ENCODE results near the gene HBA2. TPM values are rescaled to one million over a fixed set of nuclear protein-coding genes. Genes with fewer than 3 reads are reported as not detected.

HBA2 gene
- total RNA-seq = not detected in 2 replicates

DNA sequence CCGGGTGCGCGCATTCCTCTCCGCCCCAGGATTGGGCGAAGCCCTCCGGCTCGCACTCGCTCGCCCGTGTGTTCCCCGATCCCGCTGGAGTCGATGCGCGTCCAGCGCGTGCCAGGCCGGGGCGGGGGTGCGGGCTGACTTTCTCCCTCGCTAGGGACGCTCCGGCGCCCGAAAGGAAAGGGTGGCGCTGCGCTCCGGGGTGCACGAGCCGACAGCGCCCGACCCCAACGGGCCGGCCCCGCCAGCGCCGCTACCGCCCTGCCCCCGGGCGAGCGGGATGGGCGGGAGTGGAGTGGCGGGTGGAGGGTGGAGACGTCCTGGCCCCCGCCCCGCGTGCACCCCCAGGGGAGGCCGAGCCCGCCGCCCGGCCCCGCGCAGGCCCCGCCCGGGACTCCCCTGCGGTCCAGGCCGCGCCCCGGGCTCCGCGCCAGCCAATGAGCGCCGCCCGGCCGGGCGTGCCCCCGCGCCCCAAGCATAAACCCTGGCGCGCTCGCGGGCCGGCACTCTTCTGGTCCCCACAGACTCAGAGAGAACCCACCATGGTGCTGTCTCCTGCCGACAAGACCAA, at the start of gene HBA2:
TSS of gene HBA2 (plus strand) at position 503 of the 568 bp plus-strand sequence. CDS start at position 540, 37 bp downstream.

DNA sequence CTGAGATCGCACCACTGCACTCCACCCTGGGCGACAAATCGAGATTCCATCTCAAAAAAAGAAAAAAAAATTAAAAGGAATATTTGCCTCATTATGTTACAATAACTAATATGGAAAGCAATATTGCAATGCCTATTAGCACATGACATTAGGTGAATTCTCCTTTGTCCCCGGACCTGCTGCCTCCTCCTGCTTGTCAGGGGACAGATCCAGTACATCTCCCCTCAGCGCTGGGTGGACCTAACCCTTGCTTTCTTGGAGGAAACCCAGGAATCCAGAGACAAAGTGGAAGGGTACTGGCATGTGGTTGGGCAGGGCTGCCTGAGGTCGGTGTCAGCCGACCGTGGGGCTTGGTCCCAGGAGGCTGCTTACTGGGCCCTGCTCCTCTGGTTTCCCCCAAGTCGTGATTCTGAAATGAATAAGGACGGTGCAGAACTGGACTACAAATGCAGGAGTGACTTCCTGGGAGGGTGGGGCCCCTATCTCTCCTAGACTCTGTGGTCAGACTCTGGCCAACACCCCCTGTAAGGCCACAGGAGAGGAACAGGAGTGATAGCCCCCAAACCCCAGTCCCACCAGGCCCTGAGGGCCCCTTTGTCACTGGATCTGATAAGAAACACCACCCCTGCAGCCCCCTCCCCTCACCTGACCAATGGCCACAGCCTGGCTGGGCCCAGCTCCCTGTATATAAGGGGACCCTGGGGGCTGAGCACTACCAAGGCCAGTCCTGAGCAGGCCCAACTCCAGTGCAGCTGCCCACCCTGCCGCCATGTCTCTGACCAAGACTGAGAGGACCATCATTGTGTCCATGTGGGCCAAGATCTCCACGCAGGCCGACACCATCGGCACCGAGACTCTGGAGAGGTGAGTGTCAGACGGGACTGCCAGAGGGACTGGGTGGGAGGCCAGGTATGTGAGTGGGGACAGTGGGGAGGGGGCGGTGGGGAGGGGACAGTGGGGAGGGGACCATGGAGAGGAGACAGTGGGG, 20.2 kb upstream of the HBA2 start, which contains the start of gene HBZ:
TSS of gene HBZ (plus strand) at position 504 of the 988 bp plus-strand sequence. CDS start at position 770, 266 bp downstream.

DNA sequence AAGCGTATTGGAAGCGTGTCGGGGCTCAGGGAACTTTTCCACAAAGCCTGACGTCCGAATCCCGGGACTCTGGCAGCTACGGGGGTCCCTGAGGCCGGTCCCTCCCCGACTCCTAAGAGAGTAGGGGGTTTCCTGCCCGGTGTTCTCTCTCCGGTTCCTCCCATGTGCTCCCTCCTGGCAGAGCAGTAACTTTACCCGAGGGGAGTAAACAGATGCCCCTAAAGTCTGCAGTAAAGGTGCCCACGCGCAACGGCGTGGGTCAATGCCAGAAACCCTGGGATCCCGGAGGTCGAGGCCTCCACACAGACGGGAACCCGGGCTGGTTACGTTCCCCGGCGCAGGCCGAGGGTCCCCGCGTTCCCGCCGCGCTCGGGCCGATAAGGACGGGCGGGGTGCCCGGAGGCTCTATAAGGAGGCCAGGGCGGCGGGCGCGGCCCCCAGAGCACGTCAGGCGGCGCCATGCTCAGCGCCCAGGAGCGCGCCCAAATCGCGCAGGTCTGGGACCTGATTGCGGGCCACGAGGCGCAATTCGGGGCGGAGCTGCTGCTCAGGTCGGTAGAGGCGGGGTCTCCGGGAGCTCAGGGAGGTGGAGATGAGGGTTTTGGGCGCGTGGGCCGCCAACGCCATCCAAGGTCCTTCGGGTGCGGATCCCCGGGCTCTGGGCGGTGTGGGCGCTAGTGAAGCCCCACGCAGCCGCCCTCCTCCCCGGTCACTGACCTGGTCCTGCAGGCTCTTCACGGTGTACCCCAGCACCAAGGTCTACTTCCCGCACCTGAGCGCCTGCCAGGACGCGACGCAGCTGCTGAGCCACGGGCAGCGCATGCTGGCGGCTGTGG, 6.9 kb upstream of the HBA2 start, which contains the start of gene HBM:
TSS of gene HBM (plus strand) at position 440 of the 836 bp plus-strand sequence. CDS start at position 460, 20 bp downstream.

DNA sequence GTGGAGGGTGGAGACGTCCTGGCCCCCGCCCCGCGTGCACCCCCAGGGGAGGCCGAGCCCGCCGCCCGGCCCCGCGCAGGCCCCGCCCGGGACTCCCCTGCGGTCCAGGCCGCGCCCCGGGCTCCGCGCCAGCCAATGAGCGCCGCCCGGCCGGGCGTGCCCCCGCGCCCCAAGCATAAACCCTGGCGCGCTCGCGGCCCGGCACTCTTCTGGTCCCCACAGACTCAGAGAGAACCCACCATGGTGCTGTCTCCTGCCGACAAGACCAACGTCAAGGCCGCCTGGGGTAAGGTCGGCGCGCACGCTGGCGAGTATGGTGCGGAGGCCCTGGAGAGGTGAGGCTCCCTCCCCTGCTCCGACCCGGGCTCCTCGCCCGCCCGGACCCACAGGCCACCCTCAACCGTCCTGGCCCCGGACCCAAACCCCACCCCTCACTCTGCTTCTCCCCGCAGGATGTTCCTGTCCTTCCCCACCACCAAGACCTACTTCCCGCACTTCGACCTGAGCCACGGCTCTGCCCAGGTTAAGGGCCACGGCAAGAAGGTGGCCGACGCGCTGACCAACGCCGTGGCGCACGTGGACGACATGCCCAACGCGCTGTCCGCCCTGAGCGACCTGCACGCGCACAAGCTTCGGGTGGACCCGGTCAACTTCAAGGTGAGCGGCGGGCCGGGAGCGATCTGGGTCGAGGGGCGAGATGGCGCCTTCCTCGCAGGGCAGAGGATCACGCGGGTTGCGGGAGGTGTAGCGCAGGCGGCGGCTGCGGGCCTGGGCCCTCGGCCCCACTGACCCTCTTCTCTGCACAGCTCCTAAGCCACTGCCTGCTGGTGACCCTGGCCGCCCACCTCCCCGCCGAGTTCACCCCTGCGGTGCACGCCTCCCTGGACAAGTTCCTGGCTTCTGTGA, 4.1 kb downstream of the HBA2 start, which contains the start of gene HBA1:
TSS of gene HBA1 (plus strand) at position 204 of the 906 bp plus-strand sequence. CDS start at position 241, 37 bp downstream.

DNA sequence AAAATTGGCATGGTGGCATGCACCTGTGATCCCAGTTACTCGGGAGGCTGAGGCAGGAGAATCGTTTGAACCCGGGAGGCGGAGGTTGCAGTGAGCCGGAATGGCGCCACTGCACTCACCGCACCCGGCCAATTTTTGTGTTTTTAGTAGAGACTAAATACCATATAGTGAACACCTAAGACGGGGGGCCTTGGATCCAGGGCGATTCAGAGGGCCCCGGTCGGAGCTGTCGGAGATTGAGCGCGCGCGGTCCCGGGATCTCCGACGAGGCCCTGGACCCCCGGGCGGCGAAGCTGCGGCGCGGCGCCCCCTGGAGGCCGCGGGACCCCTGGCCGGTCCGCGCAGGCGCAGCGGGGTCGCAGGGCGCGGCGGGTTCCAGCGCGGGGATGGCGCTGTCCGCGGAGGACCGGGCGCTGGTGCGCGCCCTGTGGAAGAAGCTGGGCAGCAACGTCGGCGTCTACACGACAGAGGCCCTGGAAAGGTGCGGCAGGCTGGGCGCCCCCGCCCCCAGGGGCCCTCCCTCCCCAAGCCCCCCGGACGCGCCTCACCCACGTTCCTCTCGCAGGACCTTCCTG, 7.5 kb downstream of the HBA2 start, which contains the start of gene HBQ1:
TSS of gene HBQ1 (plus strand) at position 359 of the 575 bp plus-strand sequence. CDS start at position 387, 28 bp downstream.

Other genes starting within 250 kb of the HBA2 start
- 3.0 and 3.6 TPM in 2 replicates for gene POLR3K, start 119.3 kb upstream of the HBA2 start, total RNA-seq
- 10.9 and 12.0 TPM in 2 replicates for gene SNRNP25, start 119.0 kb upstream of the HBA2 start, total RNA-seq
- 12.4 and 24.8 TPM in 2 replicates for gene RHBDF1, start 100.2 kb upstream of the HBA2 start, total RNA-seq
- gene MPG, start 94.7 kb upstream of the HBA2 start, total RNA-seq = 188 and 200 TPM in 2 replicates
- gene NPRL3, start 34.2 kb upstream of the HBA2 start, total RNA-seq = 5.8 and 7.7 TPM in 2 replicates
- not detected in 2 replicates for gene HBZ, start 20.2 kb upstream of the HBA2 start, total RNA-seq
- not detected in 2 replicates for gene HBM, start 6.9 kb upstream of the HBA2 start, total RNA-seq
- gene HBA1, start 3.8 kb downstream of the HBA2 start, total RNA-seq = not detected in 2 replicates
- 0.48 TPM in 1 of 2 replicates, not detected in the other for gene HBQ1, start 7.6 kb downstream of the HBA2 start, total RNA-seq
- gene LUC7L, start 56.6 kb downstream of the HBA2 start, total RNA-seq = 25.4 and 28.4 TPM in 2 replicates
- 42.7 and 56.9 TPM in 2 replicates for gene FAM234A, start 61.9 kb downstream of the HBA2 start, total RNA-seq
- gene RGS11, start 103.1 kb downstream of the HBA2 start, total RNA-seq = not detected in 2 replicates
- 0.24 TPM in 1 of 2 replicates, not detected in the other for gene ARHGDIG, start 107.7 kb downstream of the HBA2 start, total RNA-seq
- 0.24 TPM in 1 of 2 replicates, not detected in the other for gene PDIA2, start 110.3 kb downstream of the HBA2 start, total RNA-seq
- gene AXIN1, start 179.8 kb downstream of the HBA2 start, total RNA-seq = 55.6 and 67.0 TPM in 2 replicates
- gene MRPL28, start 197.7 kb downstream of the HBA2 start, total RNA-seq = 96.9 and 101 TPM in 2 replicates
- gene PGAP6, start 209.1 kb downstream of the HBA2 start, total RNA-seq = 53.5 and 73.5 TPM in 2 replicates
- gene NME4, start 224.3 kb downstream of the HBA2 start, total RNA-seq = 50.5 and 74.5 TPM in 2 replicates
- 5.3 and 11.1 TPM in 2 replicates for gene DECR2, start 229.0 kb downstream of the HBA2 start, total RNA-seq